NCI-H128 (cell line): ENCODE data around the gene OR51I1.

ENCODE experiments used
- DNase-seq: peaks from one replicate; lab custom pipeline; 2025; ENCODE audit not compliant: unreplicated experiment; lab: John Stamatoyannopoulos, UW

The OR51I1 gene

GRCh38 chr11:5441414-5441813 is at the start of gene OR51I1:
Gene OR51I1 (minus strand): TSS chr11:5441514. CDS start chr11:5441514, 0 bp downstream.
- DNase-seq = no peak

- DNase-seq = no peak
These were observed 48.5 kb upstream of the OR51I1 start for GRCh38 chr11:5489576-5490357.

GRCh38 chr11:5488798-5489399 is 47.6 kb upstream of the OR51I1 start:
- DNase-seq = no peak

GRCh38 chr11:5488385-5488784 is 47.1 kb upstream of the OR51I1 start, which contains the start of gene OR52D1:
Gene OR52D1 (plus strand): TSS chr11:5488685. CDS start chr11:5488707, 22 bp downstream.
- no peak for DNase-seq

GRCh38 chr11:5486421-5486820 is 45.1 kb upstream of the OR51I1 start:
- no peak for DNase-seq

GRCh38 chr11:5486003-5486402 is 44.7 kb upstream of the OR51I1 start:
- no peak for DNase-seq

- DNase-seq = no peak
These were observed 35.0 kb upstream of the OR51I1 start for GRCh38 chr11:5476186-5476819.

- no peak for DNase-seq
These were observed 32.6 kb upstream of the OR51I1 start for GRCh38 chr11:5473921-5474320.

GRCh38 chr11:5467527-5467926 is 26.2 kb upstream of the OR51I1 start:
- no peak for DNase-seq

GRCh38 chr11:5460983-5461621 is 19.8 kb upstream of the OR51I1 start:
- no peak for DNase-seq

GRCh38 chr11:5449432-5449831 is 8.1 kb upstream of the OR51I1 start:
- DNase-seq = no peak

- DNase-seq = no peak
These were observed 7.7 kb upstream of the OR51I1 start, which contains the start of gene OR51I2 for GRCh38 chr11:5449023-5449422. Gene OR51I2 (plus strand): TSS chr11:5449323. CDS start chr11:5453489, 4,166 bp downstream.

- no peak for DNase-seq
These were observed 2.6 kb upstream of the OR51I1 start for GRCh38 chr11:5443835-5444393.

GRCh38 chr11:5423131-5423530 is 18.2 kb downstream of the OR51I1 start:
- no peak for DNase-seq

- no peak for DNase-seq
These were observed 19.5 kb downstream of the OR51I1 start, which contains the start of gene OR51Q1 for GRCh38 chr11:5421811-5422210. Gene OR51Q1 (plus strand): TSS chr11:5422111. CDS start chr11:5422201, 90 bp downstream.

- no peak for DNase-seq
These were observed 20.3 kb downstream of the OR51I1 start for GRCh38 chr11:5420993-5421392.

GRCh38 chr11:5405173-5405572 is 36.1 kb downstream of the OR51I1 start:
- no peak for DNase-seq

GRCh38 chr11:5398936-5399335 is 42.4 kb downstream of the OR51I1 start:
- DNase-seq = no peak

GRCh38 chr11:5394091-5394490 is 47.2 kb downstream of the OR51I1 start:
- DNase-seq = no peak
